Stimulated activated CD4-positive, alpha-beta T cell treated with anti-CD3 and anti-CD28 coated beads, TNF-alpha, amount 100 ng/mL, for 48 hours (primary cell): ENCODE measurements around the gene DOCK3.
"Not testable (repeated sequence)": the region's sequence is repeated elsewhere in the genome, so short reads cannot be mapped to it uniquely, and the experiment has no call there.

Experiments
- DNase-seq, 3 donors: peaks; one replicate each; pipeline ENCODE4 v3.0.0-alpha.2; 2020; ENCODE audit warnings: low read depth in 3 of 3

DOCK3 gene

GRCh38 chr3:51306093-51306492 lies 631.4 kb downstream of the DOCK3 start:
- DNase-seq: no peak

DNA sequence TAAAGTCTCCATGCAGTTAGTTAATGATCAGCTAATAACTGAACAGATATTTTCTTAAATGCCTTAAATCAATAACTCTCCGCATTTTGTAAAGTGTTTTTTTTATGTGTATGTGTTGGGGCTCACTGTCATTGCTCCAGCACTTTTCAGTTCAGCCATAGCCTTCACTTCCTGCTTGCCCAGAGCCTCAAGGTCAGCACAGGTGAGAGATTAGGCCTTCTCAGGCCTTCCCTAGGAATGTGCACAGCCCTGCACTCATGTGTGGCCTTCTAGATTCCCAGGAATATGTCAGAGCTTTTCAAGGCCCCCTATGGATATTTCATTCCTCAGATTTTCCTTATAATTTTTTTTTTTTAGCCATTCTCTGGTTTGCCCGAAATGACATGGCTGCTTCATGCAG lies 632.7 kb downstream of the DOCK3 start:
- no peak for DNase-seq

DNA sequence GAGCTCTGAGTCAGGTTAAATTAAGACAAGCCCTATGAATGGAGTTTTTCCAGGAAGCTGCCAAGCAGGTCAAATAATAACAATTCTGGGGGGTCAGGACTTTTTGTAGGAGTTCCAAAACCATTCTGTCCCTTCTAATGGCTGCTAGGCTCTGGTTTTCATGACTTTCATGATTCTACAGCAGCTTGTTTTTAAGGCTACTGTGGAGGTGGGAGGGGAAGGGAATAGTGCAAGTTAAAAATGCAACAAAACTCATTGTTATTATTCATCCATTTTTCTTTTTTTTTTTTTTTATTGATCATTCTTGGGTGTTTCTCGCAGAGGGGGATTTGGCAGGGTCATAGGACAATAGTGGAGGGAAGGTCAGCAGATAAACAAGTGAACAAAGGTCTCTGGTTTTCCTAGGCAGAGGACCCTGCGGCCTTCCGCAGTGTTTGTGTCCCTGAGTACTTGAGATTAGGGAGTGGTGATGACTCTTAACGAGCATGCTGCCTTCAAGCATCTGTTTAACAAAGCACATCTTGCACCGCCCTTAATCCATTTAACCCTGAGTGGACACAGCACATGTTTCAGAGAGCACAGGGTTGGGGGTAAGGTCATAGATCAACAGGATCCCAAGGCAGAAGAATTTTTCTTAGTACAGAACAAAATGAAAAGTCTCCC lies 633.3 kb downstream of the DOCK3 start:
- DNase-seq: not testable (repeated sequence)

GRCh38 chr3:51311055-51311454 lies 636.3 kb downstream of the DOCK3 start:
- DNase-seq: no peak

DNA sequence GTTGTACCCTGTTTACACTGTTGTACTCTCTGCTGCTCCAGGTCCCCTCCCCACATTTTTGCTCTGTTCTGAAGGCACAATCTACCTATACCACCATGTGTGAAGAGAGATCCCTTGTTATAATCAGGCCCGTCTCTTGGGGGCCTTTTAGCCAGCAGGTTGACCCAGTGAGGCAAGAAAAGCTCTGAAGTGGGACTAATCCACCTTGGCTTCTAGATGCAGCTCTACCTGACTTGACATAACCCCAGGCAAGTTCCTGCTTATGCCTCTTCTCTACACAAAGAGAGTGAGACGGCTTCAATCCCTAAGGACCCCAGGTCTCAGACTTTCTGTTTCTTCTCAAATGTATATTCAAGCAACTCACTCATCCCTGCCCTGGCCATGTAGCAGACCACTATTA lies 653.5 kb downstream of the DOCK3 start:
- no peak for DNase-seq

- no peak for DNase-seq
These were observed 655.3 kb downstream of the DOCK3 start for GRCh38 chr3:51330046-51330445.

DNA sequence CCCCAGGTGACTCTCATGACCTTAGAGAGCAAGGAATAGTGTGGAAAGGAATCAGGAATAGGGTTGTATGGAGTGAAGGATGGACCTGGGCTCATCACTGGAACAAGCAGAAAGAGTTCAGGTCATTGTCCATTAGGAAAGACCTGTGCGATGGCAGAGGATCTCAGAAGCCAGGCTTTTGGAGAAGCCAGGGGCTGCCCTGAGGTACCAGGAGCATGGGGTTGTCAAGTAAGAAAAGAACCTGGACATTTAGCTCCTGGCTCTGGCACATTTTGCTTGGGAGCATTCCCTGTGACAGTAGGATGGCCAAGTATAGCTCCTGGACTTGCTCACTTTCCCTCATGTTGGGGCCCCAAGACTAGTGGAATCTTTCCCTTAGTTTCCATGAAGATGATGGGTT lies 657.4 kb downstream of the DOCK3 start:
- DNase-seq: no peak

- DNase-seq: no peak
These were observed 658.3 kb downstream of the DOCK3 start for GRCh38 chr3:51333021-51333420.

DNA sequence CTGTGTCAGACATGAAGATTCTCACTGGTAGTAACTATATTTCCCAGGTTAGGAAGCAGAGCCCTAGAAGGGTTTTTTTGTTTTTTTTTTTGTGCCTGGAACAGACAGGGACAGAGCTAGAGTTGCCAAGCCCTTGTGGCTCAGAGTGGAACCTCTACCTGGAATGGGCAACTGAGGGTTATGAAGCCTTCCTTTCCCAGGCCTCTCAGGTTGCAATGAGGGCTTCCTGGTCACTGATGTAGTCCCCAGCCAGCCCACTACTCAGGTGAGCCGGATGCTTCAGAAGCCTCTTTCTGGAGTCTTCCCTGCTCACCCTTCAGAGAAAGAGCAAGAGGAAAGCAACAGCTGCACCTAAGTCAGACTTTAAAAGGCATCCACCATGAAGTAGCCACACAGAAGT lies 661.5 kb downstream of the DOCK3 start:
- DNase-seq: no peak

DNA sequence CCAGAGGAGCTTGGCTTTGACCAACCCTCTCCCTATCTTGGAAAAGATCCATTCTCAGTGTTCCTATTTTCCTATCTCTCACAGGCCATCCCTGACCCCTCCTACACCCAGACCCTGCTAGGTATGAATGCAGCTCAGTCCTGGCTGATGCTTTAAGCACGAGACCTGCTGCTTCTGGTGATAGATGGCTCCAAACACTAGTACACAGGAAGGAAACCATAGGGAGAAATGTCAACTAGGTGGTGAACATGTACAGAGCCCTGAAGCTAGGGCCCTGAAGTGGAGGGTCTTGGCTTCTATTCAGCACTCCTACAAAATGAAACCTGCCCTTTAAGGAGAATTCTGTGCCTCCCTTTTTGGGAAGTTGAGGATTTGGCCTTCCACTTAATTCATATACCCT lies 662.9 kb downstream of the DOCK3 start:
- DNase-seq: no peak

- DNase-seq: no peak
These were observed 663.9 kb downstream of the DOCK3 start for GRCh38 chr3:51338632-51339031.

GRCh38 chr3:51340013-51340829 lies 665.5 kb downstream of the DOCK3 start:
- no peak for DNase-seq

- no peak for DNase-seq
These were observed 666.4 kb downstream of the DOCK3 start for GRCh38 chr3:51340989-51341636.

GRCh38 chr3:51343918-51344687 lies 669.4 kb downstream of the DOCK3 start:
- no peak for DNase-seq

- DNase-seq: no peak
These were observed 676.0 kb downstream of the DOCK3 start for GRCh38 chr3:51350751-51351150.

DNA sequence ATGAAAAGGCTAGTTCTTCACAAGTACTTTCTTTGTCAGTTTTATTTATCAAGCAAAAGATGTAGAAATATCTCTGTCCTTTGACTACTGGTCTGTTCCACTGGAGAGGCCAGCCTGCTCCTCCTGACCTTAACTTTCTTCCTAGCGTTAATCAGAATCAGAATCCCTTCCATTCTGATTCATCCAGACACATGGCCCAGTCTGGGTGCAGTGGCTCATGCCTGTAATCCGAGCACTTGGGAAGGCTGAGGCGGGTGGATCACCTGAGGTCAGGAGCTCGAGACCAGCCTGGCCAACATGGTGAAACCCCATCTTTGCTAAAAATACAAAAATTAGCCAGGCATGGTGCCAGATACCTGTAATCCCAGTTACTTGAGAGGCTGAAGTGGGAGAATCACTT lies 678.4 kb downstream of the DOCK3 start:
- no peak for DNase-seq

DNA sequence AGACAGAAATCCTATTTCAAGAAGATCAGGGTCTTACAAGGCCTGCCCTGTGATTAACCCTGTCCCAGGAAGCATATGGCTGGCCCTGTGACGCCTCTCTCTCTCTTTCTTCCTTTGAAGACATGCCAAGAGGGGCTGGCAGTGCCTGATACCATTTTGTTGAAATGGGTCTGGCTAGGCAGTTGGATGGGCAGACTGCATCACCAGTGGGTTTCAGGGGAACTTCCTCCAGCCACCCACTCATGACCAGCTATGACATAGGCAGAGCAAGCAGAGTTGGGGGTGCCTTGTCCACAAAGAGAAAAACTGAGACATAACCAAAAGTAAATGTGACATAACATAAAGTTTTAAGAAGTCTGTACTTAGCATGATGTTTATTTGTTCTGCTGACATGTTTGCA lies 679.0 kb downstream of the DOCK3 start:
- DNase-seq: no peak

- no peak for DNase-seq
These were observed 679.4 kb downstream of the DOCK3 start for GRCh38 chr3:51354172-51354571.

DNA sequence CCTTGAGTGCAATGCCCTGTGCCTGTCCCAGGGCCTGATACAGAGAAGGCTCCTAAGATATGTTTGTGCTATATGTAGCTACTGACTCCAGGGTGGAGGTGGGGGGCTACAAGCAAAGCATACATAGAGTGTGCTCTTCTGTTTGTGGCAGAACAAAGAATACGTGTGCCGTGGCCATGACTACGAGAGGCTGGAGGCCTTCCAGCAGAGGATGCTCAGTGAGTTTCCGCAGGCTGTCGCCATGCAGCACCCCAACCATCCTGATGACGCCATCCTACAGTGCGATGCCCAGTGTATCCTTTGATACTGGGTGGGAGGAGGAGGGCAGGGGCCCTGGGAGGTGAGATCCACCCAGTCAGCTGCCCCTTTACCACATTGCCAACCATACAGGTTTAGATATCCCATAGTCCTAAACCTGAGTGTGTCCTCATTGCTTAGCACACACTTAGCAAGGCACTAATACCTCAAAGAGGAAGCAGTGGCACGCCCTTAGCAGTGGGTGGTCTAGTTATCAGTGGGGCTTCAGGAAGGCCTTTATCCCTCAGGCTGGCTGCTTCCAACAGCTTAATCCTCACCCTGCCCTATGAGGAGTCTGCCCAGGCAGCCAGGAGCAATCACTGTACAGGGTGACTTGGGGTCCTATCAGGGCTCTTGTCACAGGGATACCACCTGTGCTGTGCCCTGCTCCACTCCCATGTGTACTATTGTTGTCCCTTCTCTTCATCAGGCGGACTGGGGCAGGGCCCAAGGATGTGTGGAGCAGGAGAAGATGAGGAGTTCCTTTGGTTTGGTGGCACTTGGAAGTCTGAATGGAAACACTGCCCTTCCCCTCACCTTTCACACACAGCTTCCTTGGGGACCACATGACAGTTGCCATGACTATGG lies 680.2 kb downstream of the DOCK3 start:
- DNase-seq: no peak

DNA sequence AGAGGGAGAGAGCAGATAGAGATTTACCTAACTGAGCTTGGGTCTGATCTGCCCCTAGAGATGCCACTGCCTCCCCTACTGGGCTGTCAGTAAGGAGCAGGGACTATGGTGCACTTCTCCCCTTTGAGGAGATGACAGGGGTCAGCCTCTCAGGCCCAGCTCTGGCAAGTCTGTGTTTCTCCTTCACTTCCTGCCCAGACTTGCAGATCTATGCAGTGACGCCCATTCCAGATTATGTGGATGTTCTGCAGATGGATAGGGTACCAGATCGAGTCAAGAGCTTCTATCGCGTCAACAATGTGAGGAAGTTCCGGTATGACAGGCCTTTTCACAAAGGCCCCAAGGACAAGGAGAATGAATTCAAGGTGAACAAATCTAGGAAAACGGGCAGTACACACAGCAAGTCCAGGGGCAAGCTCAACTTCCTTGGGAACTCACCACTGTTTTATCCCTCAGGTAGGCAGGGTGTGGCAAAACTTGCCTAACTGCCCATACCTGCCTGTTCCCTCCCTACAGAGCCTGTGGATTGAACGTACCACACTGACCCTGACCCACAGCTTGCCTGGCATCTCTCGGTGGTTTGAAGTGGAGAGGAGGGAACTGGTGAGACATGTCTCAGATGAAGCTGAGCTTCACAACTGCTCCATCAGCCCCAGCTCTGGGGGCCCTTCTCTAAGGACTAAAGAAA lies 681.3 kb downstream of the DOCK3 start:
- DNase-seq: no peak

- DNase-seq: no peak
These were observed 683.1 kb downstream of the DOCK3 start for GRCh38 chr3:51357856-51358255.
